Stimulated activated CD8-positive, alpha-beta memory T cell treated with anti-CD3 and anti-CD28 coated beads, Interleukin-7, amount 100 ng/mL, for 48 hours (primary cell): ENCODE data around the gene NOP16.

Source experiments
- DNase-seq, 2 donors: peaks; one replicate each; pipeline ENCODE4 v3.0.0-alpha.2; 2020; ENCODE audit warnings: low read depth in 1 of 2; ENCODE audit errors: extremely low read depth in 1 of 2

NOP16 gene

GRCh38 chr5:176362233-176362490 lies 26.2 kb downstream of the NOP16 start:
- no peak for DNase-seq

GRCh38 chr5:176361437-176362232 lies 26.8 kb downstream of the NOP16 start, which contains the start of gene KIAA1191:
Gene KIAA1191, minus strand, starts transcription at chr5:176361764. Its CDS starts 2,256 bp downstream, at chr5:176359508.
- DNase-seq = peak; percentile 83 to 93

GRCh38 chr5:176360894-176361436 lies 27.4 kb downstream of the NOP16 start:
- DNase-seq = no peak

GRCh38 chr5:176359658-176360057 lies 28.7 kb downstream of the NOP16 start:
- DNase-seq = no peak

- DNase-seq = no peak
Measured at GRCh38 chr5:176356179-176356566, 32.2 kb downstream of the NOP16 start.

- DNase-seq = no peak
Measured at GRCh38 chr5:176355400-176356178, 32.8 kb downstream of the NOP16 start.

- no peak for DNase-seq
Measured at GRCh38 chr5:176353533-176353932, 34.9 kb downstream of the NOP16 start.

GRCh38 chr5:176352116-176352878 lies 36.1 kb downstream of the NOP16 start:
- no peak for DNase-seq

- no peak for DNase-seq
Measured at GRCh38 chr5:176350416-176350815, 38.0 kb downstream of the NOP16 start.

GRCh38 chr5:176342766-176343458 lies 45.5 kb downstream of the NOP16 start:
- DNase-seq = no peak

GRCh38 chr5:176342158-176342483 lies 46.3 kb downstream of the NOP16 start:
- no peak for DNase-seq

- DNase-seq = no peak
Measured at GRCh38 chr5:176341325-176342157, 46.9 kb downstream of the NOP16 start.

GRCh38 chr5:176339304-176339703 lies 49.1 kb downstream of the NOP16 start:
- DNase-seq = no peak

GRCh38 chr5:176337913-176338312 lies 50.5 kb downstream of the NOP16 start:
- DNase-seq = no peak

GRCh38 chr5:176334031-176334770 lies 54.2 kb downstream of the NOP16 start:
- DNase-seq = no peak
